HG02678 (cell line): ENCODE results near the gene SDF4.

Source experiments
- ATAC-seq: cut with Tn5 transposase; IDR thresholded peaks from one replicate; pipeline ENCODE4 v1.9.1; 2021; ENCODE audit warnings: mild to moderate bottlenecking, moderate library complexity; ENCODE audit not compliant: unreplicated experiment

The SDF4 gene

DNA sequence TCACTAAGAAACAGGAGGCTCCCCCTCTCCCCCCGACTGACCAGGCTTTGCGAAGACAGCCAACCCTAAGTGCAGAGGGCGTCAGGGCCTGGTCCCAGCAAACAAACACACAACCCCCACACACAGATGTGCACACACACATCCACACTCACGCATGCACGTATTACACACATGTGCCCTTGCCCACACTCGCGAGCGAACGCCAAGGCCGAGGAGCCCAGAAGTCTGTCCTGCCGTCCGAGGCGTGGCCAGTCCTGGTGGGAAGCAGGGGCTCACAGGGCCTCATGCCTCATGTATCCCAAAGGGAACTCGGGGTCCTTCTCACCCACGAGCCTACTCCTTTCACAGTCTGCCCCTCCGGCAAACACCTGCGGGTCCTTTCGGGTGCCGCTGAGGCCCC is 2.0 kb downstream of the SDF4 start:
- no peak for ATAC-seq

DNA sequence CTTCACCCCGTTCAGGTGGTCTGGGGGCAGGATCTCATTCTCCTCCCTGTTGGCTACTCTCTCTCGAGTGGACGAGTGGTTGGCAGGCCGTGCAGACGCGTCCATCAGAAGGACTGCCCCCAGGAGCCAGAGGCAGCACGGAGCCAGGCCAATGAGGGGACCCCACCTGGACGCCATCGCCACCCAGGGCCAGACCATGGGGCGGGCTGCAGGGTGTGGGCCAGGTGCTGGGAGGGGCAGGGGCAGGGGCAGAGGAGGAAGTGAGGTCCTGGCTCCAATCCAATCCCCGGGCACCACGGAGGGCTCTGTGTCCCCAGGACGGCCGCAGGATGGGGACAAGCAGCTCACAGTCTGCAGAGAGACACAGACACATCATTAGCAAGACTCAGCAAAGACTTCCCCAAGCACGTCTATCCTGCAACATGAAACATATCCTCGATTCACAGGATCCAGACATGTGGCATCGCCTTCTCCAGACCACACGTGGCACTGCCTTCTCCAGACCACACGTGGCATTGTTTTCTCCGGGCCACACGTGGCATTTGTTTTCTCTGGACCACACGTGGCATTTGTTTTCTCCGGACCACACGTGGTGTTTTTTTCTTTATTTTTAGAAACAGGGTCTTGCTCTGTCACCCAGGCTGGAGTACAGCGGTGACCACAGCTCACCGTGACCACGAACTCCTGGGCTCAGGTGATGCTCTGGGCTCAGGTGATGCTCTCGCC is 3.0 kb downstream of the SDF4 start:
- no peak for ATAC-seq

DNA sequence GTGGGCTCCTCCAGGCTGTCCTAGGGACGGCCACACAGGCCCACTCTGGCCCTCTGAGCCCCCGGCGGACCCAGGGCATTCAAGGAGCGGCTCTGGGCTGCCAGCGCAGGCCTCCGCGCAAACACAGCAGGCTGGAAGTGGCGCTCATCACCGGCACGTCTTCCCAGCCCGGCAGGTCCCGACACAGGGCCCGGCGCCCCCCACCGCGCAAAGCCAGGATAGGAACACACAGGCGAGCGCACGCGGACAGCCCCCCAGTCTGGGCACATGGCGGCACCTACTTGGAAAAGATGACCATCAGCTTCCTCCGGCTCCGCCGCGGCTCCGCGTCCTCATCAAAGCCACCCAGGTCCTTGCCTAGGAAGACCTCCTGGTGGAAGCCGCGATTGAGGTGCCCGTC is 3.6 kb downstream of the SDF4 start:
- no peak for ATAC-seq

DNA sequence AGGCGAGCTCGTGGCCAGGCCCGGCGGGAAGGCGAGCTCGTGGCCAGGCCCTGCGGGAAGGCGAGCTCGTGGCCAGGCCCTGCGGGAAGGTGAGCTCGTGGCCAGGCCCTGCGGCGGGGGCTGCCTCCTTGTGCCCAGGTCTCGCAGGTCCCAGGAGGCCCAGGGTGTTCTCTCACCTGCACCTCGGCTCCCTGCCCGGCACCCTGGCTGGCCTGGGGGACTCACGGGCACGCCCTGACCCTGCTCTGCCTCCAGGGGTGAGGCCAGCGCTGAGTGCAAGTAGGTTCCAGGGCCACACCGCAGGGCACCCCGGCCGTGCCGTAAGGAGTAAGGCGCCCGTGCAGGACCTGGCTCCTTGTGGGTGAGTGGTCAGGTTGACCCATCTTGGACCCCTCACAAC is 4.4 kb downstream of the SDF4 start:
- ATAC-seq, result no peak

DNA sequence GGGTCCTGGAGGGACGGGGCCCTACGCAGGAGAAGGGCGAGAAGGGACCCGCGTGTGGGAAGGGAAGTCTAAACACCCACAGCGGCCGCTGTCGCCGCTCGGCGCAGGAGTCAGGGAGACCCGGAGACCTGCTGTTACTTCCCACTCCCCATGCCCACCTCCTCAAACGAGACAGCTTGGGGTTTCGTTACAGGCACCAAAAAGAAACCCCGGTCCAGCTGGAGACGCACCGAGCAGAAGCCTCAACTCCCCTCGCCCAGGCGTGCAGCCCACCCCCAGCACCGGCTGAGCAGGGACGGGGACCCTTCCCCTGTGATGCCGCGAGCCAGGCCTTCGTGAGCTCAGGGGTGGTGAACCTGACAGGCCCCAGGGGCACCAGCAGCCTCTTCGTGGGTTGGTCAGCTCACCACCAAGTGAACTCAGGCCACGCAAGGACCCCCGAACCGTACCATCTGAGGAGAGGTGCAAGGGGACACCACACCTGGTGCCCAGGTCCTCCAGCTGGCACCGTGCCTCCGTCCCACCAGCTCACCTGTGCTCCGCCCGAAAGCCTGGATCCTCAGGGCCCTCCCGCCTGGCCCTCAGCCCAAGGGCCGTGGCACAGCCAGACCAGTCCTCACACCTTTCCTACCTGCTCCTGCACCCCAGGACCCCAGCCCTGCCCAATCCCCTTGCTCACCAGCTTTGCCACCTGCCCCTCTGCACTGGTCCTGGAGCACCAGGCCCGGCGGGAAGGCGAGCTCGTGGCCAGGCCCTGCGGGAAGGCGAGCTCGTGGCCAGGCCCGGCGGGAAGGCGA is 5.0 kb downstream of the SDF4 start:
- ATAC-seq, result no peak

DNA sequence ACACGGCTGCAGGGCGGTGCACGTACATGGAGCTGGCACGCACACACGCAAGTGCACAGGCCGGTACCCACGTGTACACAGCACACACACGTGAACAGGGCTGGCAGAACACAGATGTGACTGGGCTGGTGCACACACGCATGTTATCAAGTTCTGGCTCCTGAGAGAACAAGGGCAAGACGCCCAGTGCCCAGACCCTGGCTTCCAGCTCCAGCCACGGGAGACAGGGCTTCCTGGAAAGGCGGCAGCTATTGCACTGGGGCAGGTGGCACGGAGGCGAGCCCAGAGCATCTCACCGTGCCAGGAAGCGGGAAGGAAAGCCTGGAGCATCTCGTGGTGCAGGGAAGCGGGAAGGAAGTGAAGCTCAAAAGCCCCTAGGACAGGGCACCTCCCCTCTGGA is 5.9 kb downstream of the SDF4 start:
- no peak for ATAC-seq

DNA sequence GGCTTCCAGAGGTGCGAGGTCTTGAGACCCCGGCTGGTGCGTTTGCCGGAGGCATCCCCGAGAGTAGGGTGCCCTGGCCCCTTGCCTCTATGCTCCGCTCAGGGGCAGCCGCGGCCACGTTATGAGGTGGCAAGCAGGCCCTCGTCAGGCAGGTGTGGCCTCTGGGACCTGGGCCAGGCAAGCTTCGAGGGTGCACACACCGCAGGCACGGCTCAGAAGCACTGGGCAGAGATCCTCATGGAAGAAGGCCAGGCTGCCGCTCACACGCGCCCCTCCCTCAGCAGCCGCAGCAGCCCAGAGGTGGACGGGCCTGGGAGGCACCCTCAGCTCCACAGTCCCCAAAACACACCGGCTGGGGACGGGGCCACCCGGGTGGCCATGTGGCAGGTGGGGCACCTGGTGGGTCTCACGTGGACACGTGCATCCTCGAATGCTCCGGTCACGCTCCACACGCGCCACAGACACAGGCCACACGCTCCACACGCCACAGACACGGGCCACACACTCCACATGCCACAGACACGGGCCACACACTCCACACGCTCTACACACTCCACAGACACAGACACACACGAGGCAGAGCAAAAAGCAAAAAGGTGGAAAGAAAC is 6.5 kb downstream of the SDF4 start:
- no peak for ATAC-seq

DNA sequence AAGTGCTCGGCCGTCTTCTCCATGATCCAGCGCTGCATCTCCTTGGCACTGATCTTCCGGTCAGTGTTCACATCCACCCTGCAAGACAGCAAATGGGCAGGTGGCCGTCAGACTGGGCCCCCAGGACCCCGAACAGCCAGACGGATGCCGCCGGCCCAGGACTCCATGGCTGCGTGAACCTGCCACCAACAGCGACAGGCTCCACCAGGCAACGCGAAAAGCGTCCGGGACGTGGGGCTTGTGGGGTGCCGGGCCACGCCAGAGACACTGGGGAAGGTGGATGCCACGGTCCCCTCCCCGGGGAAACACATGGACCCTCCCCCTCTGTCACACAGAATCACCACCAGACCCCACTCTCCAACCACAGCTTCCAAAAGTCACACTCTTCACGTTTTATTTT is 7.9 kb downstream of the SDF4 start:
- ATAC-seq, result no peak

DNA sequence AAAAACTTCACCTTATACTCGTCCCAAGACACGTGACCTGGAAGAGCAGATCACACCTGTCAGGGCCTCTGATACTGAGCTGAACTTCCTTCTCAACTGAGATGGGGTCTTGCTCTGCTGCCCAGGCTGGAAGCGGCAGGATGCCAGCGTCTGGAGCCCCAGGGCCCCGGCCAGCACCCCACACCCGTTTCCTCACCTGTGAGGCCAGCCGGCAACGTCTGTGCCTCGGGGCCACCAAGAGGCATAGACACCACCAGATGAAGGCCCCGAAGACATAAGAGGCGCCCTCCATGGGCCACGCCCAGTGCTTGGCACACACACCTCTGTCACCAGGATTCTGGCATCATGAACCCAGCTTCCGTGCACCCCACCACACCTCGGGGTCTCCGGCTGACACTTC is 8.5 kb downstream of the SDF4 start:
- no peak for ATAC-seq

DNA sequence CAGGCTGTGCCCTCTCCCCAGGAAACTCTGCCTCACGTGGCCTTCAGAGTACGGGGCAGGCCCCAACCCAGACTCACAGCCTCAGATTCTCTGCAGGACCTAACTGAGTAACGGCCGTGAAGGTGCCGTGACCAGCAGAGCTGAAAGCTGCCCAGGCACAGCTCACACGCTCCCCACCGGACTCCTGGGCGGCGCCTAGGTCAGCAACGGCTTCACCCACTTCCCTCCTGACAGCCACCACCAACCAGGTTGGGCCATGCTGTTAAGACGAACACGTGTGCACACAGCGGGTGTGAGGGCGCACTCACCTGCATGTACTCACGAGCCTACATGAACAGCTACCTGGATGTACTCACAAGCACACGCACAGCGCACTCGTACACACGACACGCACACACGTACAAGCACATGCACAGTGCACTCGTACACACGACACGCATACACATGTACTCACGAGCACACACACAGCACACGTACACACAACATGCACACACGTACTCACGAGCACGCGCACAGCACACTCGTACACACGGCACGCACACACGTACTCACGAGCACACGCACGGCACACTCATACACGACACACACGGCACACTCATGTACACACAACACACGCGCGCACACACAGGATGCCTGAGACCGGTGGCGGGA is 9.1 kb downstream of the SDF4 start:
- ATAC-seq, result no peak

DNA sequence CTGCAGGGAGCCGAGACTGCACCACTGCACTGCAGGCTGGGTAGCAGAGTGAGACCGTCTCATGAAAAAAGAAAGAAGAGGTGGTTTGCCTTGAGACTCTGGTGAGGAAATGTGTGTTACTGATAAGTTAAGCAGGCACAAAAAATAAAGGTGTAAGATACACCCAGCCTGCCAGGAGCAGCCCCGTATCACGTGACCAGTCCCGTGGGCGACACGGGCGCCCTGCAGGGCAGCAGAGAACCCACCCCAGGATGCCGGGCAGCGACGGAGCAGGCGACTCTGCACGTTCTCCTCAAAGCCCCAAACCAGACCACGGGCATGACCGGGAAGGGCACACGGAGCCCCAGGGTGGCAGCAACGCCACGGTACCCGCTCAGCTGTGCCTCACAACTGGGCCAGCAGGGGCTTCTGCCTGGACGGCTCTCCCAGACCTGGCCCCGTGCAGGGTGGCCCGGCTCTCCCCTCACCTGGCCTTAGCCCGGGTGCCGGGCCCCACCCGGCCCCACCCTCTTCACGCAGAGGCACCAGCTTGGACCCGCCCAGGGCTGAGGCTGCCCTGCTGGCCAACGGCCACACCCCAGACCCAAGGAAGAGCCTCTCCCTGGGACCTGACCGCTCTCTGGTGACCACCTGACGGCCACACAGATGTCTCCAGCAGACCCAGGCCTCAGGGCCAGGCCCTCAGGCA is 9.8 kb downstream of the SDF4 start:
- no peak for ATAC-seq

DNA sequence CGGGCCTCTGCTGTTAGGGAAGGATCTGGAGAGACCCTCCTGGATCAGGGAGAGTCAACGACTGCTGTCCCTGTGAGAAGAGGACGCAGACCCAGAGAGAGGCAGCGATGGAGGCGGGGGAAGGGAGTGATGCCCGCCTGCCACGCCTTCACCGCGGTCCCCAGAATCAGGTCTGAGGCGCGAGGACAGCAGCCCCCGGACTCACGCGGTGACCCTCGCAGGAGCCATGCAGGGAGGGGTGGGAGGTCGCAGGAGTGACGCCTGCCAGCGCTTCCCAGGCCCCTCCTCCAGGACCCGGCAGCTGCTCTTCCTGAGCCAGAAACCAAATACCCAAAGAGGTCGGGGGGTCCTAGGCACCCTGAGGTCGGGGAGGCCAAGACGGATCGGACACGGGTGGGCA is 11.6 kb downstream of the SDF4 start:
- no peak for ATAC-seq

DNA sequence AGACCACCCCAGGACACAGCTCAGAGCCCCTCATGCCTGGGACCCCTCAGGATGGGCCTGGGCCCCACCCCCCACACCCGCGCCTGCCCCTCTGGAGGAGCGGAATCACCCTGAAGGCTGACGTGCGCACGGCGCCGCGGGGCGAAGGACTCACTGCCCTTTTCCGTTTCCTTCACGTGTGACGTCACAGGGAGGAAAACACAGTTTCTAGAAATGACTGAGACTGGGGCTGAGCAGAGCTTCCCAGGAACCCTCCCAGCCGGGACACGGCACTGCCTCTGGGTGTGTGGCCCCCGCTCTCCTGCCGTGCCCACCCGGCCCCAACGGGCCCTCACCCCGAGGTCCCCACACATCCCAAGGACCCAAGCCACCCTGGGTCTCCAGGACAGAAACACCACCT is 12.5 kb downstream of the SDF4 start:
- ATAC-seq, result no peak

DNA sequence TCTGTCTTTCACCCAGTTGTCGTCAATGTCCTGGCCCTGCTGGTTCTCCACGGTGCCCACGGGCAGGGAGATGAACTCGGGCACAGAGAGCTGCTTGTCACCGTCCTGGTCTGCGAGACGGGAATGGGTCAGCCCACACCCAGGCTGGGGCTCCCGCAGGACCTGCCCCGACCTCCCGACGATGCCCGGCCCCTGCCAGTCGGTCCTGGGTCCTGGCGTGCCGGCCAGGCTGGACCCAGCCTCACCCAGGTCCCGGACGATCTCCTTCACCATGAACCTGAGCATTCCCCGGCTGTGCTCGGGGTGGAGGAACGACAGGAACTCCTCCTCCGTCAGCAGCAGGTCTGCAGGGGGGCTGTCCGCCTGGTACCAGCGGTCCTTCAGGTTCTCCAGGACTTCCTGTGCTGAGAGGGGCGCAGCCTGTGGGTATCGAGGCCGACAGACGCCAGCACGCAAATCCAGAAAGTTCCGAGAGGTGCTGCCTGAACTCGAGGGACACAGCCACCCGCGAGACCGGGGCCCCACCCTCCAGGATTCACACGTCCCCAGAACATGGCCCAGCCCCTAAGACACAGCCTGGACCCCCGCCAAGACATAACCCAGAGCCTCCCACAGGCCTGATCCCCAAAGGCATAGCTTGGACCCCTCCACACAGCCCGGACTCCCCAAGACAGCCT is 13.1 kb downstream of the SDF4 start:
- ATAC-seq, result no peak

DNA sequence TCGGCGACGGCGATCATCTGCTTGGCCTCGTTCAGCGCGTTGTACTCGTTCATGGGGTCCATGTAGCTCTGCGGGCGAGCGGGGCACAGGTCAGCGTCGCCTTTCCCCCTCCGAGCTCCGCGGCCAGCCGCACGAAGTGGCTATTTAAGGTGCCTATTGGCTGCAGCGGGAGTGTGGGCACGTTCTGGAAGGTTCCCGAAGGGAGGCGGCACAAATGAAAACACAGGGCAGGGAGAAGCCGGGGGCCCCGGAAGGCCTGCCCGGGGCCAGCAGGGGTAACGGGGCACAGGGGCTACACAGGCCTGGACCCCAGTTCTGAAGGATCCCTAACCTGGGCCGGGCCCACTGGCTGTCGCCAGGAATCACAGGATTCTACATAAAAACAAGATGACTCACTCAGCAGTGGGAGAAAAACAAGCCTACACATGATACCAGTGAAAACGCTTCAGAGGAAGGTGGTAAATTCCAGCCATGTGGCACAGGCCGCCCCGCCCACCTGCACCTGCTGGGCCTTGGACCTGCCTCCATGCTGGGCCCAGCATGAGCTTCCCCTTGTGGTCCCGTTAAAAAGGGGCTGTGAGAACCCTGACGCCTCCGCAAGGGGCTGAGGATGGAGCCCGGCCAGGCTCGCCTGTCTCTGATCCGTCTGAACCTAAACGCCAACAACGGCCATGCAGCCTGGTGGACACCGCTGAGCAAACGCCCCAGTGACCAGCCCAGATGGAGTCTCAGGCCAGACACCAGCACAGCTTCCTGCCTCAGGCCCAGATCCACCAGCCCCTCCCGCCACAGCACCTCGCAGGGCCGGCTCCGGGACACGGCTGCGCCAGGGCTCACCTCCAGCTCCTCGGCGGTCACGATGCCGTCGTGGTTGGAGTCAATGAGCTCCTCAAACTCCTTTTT is 13.9 kb downstream of the SDF4 start:
- no peak for ATAC-seq

DNA sequence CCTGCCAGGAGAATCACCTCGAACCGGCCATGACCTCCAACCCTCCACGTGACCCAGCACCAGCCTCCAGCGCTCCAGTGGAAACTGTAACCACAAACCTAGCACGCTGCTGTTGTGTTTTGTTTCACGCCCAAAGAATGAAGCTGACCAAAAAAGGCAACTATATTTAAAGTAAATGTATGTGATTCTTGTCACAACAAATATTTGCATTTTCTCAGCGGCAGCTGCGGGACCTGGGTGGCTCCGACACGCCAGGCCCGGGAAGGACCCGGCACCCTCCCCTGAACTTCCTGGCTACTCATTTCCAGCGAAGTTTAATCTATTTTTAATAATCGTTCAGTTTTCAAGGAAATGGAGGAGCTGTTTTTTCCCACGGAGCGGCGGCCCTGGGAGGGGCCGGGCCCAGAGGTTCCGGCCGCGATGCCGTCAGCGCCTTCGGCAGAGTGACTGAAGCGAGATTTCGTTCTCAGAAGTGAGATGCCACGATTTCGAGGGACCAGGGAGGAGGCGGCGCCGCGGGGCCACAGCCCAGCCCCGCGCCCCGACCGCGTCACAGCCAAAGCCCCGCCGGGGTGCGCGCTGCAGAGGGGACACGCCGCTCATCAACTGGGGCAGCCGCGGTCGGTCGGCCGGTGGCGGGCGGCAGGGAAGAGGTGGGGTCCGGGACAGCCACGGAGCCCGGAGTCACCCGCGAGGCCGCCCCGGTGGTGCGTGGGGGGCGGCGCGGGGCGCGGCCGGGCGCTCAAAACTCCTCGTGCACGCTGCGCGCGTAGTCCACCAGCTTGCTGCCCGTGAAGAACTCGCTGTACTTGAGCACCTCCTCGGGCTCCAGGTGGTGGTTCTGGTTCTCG is 14.8 kb downstream of the SDF4 start:
- ATAC-seq, result no peak

DNA sequence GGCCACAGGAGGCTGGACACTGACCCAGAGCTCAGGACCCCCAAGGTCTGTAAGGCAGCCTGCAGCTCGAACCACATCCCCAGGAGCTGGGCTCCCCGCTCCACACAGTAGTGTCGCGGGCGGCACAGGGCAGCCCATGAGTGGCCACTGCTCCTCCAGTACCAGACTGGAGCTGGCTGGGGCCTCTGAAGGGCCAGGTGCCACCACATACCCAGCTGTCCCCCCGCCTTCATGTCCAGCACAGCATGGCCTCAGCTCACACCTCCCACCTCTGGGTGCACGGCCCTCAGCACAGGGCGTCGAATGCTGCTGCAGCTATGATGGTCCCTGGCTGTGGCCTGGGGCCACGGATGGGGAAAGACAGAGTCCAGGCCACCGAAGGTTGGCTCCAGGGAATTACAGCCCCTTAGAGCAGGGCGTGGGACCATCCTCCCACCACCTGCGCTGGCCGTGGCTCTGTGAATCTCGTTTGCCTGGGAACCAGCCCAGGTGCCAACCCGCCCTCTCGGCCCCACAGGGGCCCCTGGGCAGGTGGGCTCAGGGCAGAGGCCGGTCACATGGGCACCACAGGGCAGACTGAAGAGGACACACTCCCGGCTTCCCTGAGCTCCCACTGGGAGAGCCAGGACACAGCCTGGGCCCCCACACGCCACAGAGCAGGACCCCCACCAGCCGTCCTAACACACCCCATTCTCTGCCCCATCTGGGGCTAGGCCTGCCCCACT is 15.8 kb downstream of the SDF4 start:
- no peak for ATAC-seq

DNA sequence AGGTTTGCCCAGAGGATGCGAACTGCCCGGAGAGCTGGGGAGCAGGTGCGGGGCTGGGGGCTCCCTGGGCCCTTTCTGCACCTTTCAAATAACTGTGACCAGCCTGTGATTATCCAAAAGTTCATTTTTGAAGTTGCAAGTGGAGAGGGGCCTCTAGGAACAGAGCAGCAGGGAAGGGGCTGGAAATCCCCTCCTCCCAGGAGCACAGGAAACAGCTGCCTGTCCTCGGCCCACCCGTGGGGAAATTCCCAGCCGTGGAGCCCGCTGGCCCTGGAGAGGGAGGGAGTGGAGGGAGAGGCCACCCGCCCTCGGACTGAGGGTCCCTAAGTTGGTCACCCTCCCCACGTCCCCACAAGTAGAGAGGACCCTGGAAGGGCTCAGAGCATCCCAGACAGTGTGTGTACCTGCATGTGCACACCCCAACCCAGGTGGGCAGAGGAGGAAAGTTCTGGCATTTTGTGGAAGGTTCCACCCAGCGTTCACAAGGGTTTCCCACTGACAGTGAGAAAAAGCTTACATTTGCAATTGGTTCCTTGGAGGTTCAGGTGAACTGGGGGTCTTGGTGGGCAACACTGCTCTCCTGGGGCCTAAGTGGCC is 16.6 kb downstream of the SDF4 start:
- no peak for ATAC-seq
